Loucy (cell line): Measurements from ENCODE around the gene SCFD1.
A peak's percentile ranks its signal among the peaks of the same experiment; 100 is the strongest.

Experiments
- H2AFZ ChIP-seq: fragments of 200-600 bp; sonication (generic); 2 replicates; pipeline ENCODE4 v1.6.0; 2016; ENCODE audit warnings: antibody characterized with exemption, mild to moderate bottlenecking, low read length, moderate library complexity
- H3F3A ChIP-seq: fragments of 200-600 bp; 2 replicates; pipeline ENCODE4 v1.6.0; 2016; ENCODE audit warnings: antibody characterized with exemption, low read depth, mild to moderate bottlenecking
- H3K27me3 ChIP-seq: fragments of 200-600 bp; sonication (generic); 2 replicates; pipeline ENCODE4 v1.6.1; 2014; ENCODE audit warnings: low read length, mild to moderate bottlenecking; ENCODE audit not compliant: insufficient read depth, poor library complexity, severe bottlenecking
- H3K36me3 ChIP-seq: fragments of 200-600 bp; sonication (generic); 2 replicates; pipeline ENCODE4 v1.6.1; 2016; ENCODE audit warnings: low read length; ENCODE audit not compliant: insufficient read depth
- H3K4me1 ChIP-seq: fragments of 200-600 bp; sonication (generic); 2 replicates; pipeline ENCODE4 v1.5.1; 2014; ENCODE audit warnings: low read length, mild to moderate bottlenecking; ENCODE audit not compliant: insufficient read depth, poor library complexity, severe bottlenecking
- H3K4me2 ChIP-seq: fragments of 200-600 bp; sonication (generic); 2 replicates; pipeline ENCODE4 v1.6.0; 2014; ENCODE audit warnings: antibody characterized with exemption, low read length, low read depth, mild to moderate bottlenecking; ENCODE audit not compliant: poor library complexity, severe bottlenecking
- H3K4me3 ChIP-seq: fragments of 200-600 bp; sonication (generic); 2 replicates; pipeline ENCODE4 v1.5.1; 2014; ENCODE audit warnings: low read length, mild to moderate bottlenecking, mixed read lengths; ENCODE audit not compliant: poor library complexity, severe bottlenecking
- H3K79me2 ChIP-seq: fragments of 200-600 bp; sonication (generic); 2 replicates; pipeline ENCODE4 v1.6.1; 2014; ENCODE audit warnings: low read length; ENCODE audit not compliant: insufficient read depth
- H3K9ac ChIP-seq: fragments of 200-600 bp; sonication (generic); 2 replicates; pipeline ENCODE4 v1.6.0; 2014; ENCODE audit warnings: mild to moderate bottlenecking, low read depth, low read length, moderate library complexity; ENCODE audit not compliant: poor library complexity, severe bottlenecking
- H3K9me2 ChIP-seq: fragments of 200-600 bp; sonication (generic); replicated peaks from 2 replicates; pipeline ENCODE4 v1.6.1; 2016; ENCODE audit warnings: low read depth, low read length, mixed read lengths
- H3K9me3 ChIP-seq: fragments of 200-600 bp; sonication (generic); 2 replicates; pipeline ENCODE4 v1.6.1; 2014; ENCODE audit warnings: mild to moderate bottlenecking, antibody characterized with exemption, low read length, low read depth; ENCODE audit not compliant: insufficient read depth
- H4K20me1 ChIP-seq: fragments of 200-600 bp; sonication (generic); 2 replicates; pipeline ENCODE4 v1.6.0; 2014; ENCODE audit warnings: antibody characterized with exemption, low read length, mild to moderate bottlenecking; ENCODE audit not compliant: insufficient read depth, poor library complexity, severe bottlenecking
- EZH2phosphoT487 ChIP-seq: fragments of 200-600 bp; IDR thresholded peaks from 2 replicates; pipeline ENCODE4 v1.6.1; 2018; ENCODE audit warnings: antibody characterized with exemption, mild to moderate bottlenecking, moderate library complexity, borderline replicate concordance
- TF ChIP-seq, protein P1 (sequence below): fragments of 200-600 bp; sonication (generic); conservative IDR thresholded peaks from 2 replicates; pipeline ENCODE4 v1.5.1; 2014; ENCODE audit warnings: mild to moderate bottlenecking, antibody characterized with exemption, low read length

SCFD1 gene

DNA sequence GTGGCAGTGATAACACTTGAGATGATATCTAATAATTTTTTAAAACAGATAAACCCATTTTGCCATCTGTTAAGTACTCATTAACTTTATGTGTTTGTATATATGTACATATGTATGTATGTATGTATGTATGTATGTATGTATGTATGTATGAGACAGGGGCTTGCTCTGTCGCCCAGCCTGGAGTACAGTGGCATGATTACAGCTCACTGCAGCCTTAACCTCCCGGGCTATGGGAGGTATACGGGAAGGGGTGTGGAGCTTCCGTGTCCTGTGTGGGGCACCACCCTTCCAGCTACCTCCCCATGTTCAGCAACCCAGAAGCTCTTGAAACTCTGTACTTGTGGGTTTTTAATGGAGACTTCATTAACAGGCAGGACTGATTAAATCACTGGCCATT is 116.9 kb downstream of the SCFD1 start:
- Histone ChIP-seq H4K20me1 (no peaks in the 10 kb centered on the region), H3K9me3 (no peaks in the 10 kb centered on the region), H2AFZ (no peak overlapping the region), H3K27me3 (no peaks in the 10 kb centered on the region), H3K9me2 (no peaks in the 10 kb centered on the region), H3K4me1 (peaks cover 4% of the 10 kb centered on the region), H3K4me2 (no peak overlapping the region), H3F3A (no peaks in the 10 kb centered on the region), H3K36me3 (peaks cover 28% of the 10 kb centered on the region; the same call in 1 of the 2 replicates), H3K9ac (no peak overlapping the region), H3K4me3 (no peak overlapping the region), H3K79me2 (no peaks in the 10 kb centered on the region)
- TF ChIP-seq, protein P1, sequence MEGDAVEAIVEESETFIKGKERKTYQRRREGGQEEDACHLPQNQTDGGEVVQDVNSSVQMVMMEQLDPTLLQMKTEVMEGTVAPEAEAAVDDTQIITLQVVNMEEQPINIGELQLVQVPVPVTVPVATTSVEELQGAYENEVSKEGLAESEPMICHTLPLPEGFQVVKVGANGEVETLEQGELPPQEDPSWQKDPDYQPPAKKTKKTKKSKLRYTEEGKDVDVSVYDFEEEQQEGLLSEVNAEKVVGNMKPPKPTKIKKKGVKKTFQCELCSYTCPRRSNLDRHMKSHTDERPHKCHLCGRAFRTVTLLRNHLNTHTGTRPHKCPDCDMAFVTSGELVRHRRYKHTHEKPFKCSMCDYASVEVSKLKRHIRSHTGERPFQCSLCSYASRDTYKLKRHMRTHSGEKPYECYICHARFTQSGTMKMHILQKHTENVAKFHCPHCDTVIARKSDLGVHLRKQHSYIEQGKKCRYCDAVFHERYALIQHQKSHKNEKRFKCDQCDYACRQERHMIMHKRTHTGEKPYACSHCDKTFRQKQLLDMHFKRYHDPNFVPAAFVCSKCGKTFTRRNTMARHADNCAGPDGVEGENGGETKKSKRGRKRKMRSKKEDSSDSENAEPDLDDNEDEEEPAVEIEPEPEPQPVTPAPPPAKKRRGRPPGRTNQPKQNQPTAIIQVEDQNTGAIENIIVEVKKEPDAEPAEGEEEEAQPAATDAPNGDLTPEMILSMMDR: no peak
- no peak for TF ChIP-seq EZH2phosphoT487

DNA sequence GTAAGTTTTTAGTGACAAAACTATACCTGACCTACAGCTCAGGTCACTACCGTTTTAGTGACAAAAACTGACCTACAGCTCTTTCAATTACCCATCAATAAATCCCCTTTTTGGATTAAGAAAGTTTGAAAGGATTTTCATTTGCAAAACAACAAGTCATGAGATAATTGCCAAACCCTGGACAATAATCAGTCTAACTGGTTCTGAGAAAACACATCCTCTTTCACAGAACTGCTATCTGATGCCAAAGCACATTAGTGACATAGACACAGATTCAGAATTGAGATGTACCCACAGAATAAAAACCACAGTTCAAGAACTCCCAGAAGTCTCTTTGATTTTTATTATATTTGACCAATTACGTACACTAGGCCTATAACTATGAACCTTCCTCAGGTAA is 126.2 kb downstream of the SCFD1 start:
- no peak for TF ChIP-seq EZH2phosphoT487
- TF ChIP-seq, protein P1: no peak
- Histone ChIP-seq H3K4me1 (no peaks in the 10 kb centered on the region), H3K9me3 (no peaks in the 10 kb centered on the region), H3K36me3 (no peaks in the 10 kb centered on the region), H2AFZ (no peak overlapping the region), H3K79me2 (no peaks in the 10 kb centered on the region), H3K4me3 (no peak overlapping the region), H3K9ac (no peak overlapping the region), H3K4me2 (no peak overlapping the region), H3K9me2 (no peaks in the 10 kb centered on the region), H3F3A (no peaks in the 10 kb centered on the region), H4K20me1 (no peaks in the 10 kb centered on the region), H3K27me3 (no peaks in the 10 kb centered on the region)

DNA sequence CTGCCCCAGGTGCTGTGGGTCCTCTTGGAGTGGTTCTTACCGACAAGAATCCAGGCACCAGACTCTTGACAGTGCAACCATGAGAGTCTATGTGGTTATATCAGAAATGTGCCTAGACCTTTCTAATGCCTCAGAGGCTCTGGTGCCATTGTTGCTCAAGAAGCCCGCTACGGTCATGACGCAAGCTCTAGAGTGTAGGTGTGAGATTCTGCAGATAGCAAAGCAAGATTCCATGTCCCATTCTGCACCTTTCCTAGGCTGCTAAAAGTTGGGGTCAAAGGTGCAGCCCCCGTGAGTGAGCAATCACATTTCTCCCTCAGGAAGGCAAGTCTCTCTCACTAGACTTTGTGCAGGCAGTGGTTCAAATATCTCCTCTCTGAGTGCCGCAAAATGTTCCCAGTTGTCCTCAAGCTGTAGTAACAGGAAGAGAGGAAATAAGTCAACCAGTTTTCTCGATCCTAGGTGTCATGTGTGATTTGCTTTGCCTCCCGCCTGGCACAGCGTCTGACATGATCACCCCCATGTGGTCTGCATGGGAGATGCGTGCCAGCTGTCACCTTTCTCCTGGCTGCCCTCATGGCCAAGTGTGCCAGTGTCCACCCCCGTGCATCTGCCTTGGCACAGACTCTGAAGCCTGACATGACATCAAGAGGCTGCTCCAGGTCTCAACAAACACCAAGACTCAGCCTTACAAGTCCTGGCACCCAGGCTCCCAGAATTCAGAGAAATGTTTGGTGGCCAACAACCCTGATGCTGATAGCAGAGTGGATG is 129.7 kb downstream of the SCFD1 start:
- H4K20me1 ChIP-seq: no peaks in the 10 kb centered on the region
- H3K4me1 ChIP-seq: no peaks in the 10 kb centered on the region
- no peaks in the 10 kb centered on the region for H3F3A ChIP-seq
- no peaks in the 10 kb centered on the region for H3K9me2 ChIP-seq
- H3K27me3 ChIP-seq: no peaks in the 10 kb centered on the region
- H3K9me3 ChIP-seq: no peaks in the 10 kb centered on the region
- no peak overlapping the region for H3K4me2 ChIP-seq
- H3K79me2 ChIP-seq: no peaks in the 10 kb centered on the region
- H3K4me3 ChIP-seq: no peak overlapping the region
- peak overlapping the region; percentile 68; the same call in 1 of the 2 replicates for H2AFZ ChIP-seq
- H3K9ac ChIP-seq: no peak overlapping the region
- H3K36me3 ChIP-seq: no peaks in the 10 kb centered on the region
- TF ChIP-seq, protein P1: peak; percentile 60
- TF ChIP-seq EZH2phosphoT487: no peak
